ENCODE measurements around the gene MXD3.

Gene MXD3

DNA sequence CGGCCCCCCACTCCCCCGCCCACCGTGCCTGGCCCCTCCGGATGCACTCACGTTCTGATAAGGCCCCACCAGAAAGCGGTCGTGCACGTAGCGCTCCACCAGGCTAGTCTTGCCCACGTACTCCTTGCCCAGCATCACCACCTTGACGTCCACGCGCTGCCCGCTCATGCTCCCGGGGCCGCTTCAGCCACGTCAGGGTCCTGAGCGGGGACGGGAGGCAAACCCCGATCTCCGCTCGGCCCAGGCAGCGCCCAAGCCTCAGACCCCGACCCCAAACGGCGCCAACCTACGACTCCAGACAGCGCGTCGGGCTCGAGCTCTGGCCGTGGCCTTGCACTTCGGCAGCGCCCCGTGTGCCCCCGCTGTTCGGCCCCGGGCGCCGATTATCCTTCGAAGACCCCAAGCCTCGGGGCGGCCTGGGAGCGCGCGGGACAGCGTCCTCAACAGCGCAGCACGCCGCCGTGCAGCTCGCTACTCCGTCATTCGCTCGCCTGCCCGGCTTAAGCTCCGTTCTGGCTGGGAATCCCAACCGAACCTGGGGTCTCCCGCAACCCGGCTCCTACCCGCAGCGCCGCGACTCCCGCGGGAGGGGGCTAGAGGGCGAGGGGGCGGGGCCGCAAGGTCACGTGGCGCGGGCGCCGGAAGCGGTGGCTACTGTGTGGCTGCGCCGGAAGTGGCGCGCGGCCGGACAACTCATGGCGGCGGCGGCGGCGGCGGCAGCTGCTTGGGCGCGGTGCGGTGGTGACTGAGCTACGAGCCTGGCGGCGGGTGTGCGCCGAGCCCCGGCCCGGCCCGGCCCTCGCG, 8.4 kb downstream of the MXD3 start, which contains the start of the genes PRELID1 and RAB24:
Gene PRELID1 (plus strand): TSS at position 679 of the 804 bp plus-strand sequence. CDS start 187 bp downstream, outside the sequence.
Gene RAB24 (minus strand): TSS at position 599 of the 804 bp plus-strand sequence. CDS start 431 bp downstream, at position 168.
- DNase-seq (ENCODE audit: low read depth): no peak

DNA sequence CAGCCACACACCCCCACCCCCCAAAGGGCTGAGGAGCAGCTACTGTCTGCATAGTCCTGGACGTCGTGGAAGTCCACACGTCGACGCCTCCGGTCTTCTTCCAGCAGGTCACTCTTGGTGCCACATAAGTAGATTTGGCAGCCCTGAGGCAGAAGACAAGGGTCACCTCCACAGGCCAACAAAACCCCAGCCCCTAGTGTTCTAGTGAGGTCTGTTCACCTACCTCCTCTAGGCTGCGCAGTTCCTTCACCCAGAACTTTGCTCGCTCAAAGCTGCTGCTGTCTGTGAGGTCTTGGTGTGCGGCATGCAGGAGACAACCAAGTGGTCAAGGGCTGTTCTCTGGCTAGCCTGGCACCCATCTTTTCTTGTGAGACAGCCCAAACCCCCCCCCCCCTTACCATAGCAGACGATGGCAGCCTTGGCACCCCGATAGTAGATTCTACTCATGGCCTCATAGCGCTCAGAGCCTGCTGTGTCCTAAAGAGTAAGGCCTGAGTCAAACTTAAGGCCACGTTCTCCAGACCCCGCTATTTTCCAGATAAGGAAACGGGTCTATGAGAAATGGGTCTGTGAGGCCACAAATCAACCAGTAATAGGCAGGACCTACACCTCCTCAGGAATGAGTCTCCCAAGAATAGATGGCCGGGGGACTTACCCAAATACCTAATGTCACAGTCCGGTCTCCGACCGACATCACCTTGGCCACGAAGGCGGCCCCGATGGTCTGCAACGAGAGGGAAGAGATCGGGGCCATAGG, 9.2 kb downstream of the MXD3 start:
- DNase-seq (ENCODE audit: low read depth): no peak

- DNase-seq (ENCODE audit: low read depth): no peak
These were observed 10.1 kb downstream of the MXD3 start for GRCh38 chr5:177301503-177302165.

DNA sequence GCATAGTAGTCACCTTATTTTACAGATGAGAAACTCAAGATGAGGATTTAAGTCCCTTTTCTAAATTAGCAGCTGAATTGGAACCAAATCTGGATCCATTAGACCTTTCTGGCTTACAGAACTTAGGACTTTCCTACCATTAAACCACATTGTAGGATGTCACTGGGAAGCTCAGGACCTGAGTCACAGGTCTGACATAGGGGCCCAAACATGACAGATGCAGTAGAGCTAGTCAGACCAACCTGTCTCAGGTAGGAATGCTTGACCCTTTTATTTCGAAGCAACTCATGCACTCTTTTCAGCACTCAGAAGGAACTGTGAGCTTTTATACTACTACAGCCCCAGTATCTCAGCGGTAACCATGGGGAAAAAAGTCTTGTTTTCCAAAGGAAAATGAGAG, 10.7 kb downstream of the MXD3 start:
- DNase-seq (ENCODE audit: low read depth): no peak

DNA sequence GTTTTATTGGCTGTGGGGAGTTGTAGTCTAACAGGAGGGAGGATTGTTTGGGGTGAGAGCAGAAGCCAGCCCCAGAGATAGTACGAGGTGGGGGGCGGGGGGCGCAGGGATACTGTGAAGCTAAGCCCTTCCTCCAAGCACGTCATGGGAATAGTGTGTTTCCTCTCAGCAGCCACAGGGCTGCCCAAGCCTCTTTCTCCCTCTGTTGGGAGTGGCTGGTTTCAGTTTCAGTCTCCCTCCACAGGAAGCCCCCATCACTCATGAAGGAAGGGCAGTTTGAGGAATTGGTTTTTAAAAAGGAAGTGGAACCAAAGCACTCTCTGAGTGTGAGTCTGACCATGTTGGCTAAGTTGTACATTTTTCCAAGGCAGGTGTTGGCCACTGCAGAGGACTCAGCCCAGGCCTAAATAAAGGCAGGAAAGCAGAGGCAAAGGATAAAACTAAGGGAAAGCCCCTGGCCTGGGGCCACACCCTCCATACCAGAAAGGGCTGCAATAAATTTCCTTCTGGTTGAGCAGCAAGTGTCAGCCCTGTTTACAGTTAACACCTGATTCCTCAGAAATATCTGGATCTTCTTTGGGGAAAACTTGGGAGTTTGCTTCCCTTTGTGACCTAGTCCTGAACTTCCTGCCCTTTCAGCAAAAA, 11.3 kb downstream of the MXD3 start:
- DNase-seq (ENCODE audit: low read depth): no peak

- DNase-seq (ENCODE audit: low read depth): no peak
These were observed 12.0 kb downstream of the MXD3 start for GRCh38 chr5:177299697-177300096.

DNA sequence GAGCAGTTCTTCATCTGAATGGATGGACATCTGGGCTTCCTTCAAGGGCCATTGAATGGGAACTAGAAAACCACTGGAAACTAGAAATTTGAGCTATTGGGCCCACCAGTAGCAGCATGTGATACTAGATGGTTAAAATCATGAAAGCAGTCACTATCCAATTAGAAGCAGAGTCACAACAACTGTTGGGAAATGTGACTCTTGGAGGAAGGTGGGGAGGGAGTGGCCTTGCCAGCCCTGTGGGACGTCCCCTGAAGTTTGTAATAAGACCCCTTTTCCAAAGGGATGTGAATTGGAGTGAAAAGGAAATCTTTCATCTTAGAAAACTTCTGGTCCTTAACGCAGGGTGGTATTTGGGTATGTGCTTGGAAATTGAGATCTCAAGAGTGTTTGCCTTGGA, 13.8 kb downstream of the MXD3 start:
- no peak for DNase-seq (ENCODE audit: low read depth)

- no peak for DNase-seq (ENCODE audit: low read depth)
These were observed 15.1 kb downstream of the MXD3 start for GRCh38 chr5:177296581-177296980.

- no peak for DNase-seq (ENCODE audit: low read depth)
These were observed 15.8 kb downstream of the MXD3 start for GRCh38 chr5:177295924-177296323.

- DNase-seq (ENCODE audit: low read depth): no peak
These were observed 17.1 kb downstream of the MXD3 start for GRCh38 chr5:177294632-177295031.

DNA sequence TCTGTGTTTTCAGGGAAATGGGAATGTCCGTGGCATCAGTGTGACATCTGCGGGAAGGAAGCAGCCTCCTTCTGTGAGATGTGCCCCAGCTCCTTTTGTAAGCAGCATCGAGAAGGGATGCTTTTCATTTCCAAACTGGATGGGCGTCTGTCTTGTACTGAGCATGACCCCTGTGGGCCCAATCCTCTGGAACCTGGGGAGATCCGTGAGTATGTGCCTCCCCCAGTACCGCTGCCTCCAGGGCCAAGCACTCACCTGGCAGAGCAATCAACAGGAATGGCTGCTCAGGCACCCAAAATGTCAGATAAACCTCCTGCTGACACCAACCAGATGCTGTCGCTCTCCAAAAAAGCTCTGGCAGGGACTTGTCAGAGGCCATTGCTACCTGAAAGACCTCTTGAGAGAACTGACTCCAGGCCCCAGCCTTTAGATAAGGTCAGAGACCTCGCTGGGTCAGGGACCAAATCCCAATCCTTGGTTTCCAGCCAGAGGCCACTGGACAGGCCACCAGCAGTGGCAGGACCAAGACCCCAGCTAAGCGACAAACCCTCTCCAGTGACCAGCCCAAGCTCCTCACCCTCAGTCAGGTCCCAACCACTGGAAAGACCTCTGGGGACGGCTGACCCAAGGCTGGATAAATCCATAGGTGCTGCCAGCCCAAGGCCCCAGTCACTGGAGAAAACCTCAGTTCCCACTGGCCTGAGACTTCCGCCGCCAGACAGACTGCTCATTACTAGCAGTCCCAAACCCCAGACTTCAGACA, 17.7 kb downstream of the MXD3 start:
- no peak for DNase-seq (ENCODE audit: low read depth)

- DNase-seq (ENCODE audit: low read depth): no peak
These were observed 20.0 kb downstream of the MXD3 start for GRCh38 chr5:177291735-177292134.

GRCh38 chr5:177290816-177291596, 20.7 kb downstream of the MXD3 start:
- DNase-seq (ENCODE audit: low read depth): no peak

DNA sequence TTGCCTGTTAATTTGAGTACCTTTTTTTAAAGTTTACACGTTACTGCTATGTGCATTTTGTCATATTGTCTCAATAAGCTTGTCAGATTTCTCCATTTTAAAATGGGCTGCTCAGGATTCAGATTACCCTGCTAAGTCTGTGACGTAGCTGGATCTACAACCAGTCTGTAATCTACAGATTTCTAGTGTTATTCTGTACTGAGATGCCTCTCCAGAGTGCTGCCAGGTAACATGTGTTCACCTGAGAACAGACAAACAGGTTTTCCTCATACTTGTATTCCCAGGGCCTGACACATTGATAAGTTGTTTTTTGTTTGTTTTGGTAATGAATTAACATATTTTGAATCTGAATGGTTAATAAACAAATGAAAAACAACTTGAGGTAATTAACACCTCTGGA, 23.5 kb downstream of the MXD3 start:
- no peak for DNase-seq (ENCODE audit: low read depth)

- no peak for DNase-seq (ENCODE audit: low read depth)
These were observed 34.8 kb downstream of the MXD3 start for GRCh38 chr5:177276886-177277285.

DNA sequence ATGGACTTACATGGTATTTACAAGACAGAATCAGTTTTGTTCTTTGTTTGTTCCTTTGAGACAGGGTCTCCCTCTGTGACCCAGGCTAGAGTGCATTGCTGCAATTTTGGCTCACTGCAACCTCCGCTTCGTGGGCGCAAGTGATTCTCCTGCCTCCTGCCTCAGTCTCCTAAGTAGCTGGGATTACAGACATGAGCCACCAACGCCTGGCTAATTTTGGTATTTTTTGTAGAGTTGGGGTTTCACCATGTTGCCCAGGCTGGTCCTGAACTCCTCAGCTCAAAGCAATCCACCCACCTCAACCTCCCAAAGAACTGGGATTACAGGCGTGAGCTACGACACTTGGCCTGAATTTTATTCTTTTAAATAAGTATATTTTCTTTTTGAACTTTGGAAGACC, 35.8 kb downstream of the MXD3 start:
- DNase-seq (ENCODE audit: low read depth): no peak

GRCh38 chr5:177271113-177271512, 40.6 kb downstream of the MXD3 start:
- DNase-seq (ENCODE audit: low read depth): no peak

DNA sequence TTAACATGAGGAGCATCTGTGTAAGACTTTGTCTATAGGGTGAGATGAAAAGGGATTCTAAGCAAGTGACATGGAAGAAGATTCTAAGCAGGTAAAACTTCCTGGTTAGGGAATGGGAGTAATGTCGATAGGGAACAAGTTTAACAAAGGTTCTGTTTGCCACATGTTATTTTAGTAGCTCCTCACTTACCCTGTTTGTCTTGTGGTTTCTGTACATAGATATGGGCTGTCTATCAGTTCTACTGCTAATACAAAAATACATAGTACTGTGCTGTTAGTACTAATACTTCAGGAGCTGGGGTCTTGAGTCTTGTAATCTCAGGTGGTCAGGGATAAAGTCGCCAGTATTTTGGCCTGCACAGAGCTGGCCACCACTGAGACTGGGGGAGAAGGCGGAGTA, 41.0 kb downstream of the MXD3 start:
- DNase-seq (ENCODE audit: low read depth): no peak

GRCh38 chr5:177269976-177270375, 41.7 kb downstream of the MXD3 start:
- no peak for DNase-seq (ENCODE audit: low read depth)

DNA sequence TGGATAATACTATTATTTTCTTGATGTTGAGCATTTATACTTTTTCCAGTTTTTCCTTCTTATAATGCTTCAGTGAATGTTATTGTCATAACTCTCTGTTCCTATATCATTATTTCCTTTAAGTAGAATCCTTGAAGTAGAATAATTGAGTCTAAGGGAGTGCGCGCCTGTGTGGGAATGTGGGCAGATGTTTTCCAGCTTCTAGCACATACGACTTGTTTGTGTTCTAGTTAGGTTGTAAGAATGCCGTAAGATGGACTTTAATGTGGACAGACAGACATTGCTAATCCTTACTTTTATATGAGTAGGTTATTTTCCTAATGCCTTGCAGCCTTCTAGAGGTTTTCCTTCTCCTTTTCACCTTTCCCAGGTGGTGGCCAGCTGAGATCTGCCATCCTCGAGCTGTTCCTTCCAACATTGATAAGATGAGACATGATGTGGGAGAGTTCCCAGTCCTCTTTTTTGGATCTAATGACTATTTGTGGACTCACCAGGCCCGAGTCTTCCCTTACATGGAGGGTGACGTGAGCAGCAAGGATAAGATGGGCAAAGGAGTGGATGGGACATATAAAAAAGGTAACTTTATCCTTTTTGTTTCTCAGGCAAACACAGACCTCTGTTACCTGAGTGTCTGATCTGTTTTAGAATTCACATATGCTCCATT, 42.3 kb downstream of the MXD3 start:
- DNase-seq (ENCODE audit: low read depth): no peak
